ENCODE results near the gene CD151.

Gene CD151

GRCh38 chr11:831118-831864 lies 1.5 kb upstream of the CD151 start:
- Histone ChIP-seq H3K9me3 (ENCODE audit: control insufficient read depth in 2 of 2, low read length in 2 of 2) (no peaks in the 10 kb centered on the region), H3K9ac (ENCODE audit: low read length in 2 of 2) (no peak overlapping the region), H3K27ac (ENCODE audit: low read length) (no peak overlapping the region), H3K27me3 (ENCODE audit: control insufficient read depth in 1 of 2, insufficient read depth in 2 of 2, low read length in 2 of 2) (peaks cover 44 to 62% of the 10 kb centered on the region in 2 donors), H3K4me1 (ENCODE audit: control insufficient read depth, insufficient read depth, low read length) (peaks cover 73% of the 10 kb centered on the region), H3K4me3 (ENCODE audit: low read length in 2 of 2) (no peak overlapping the region), H3K36me3 (ENCODE audit: control insufficient read depth in 2 of 2, insufficient read depth in 2 of 2, low read length in 2 of 2) (no peaks in the 10 kb centered on the region)

GRCh38 chr11:831961-832528 lies 707 bp upstream of the CD151 start:
- Histone ChIP-seq H3K9me3 (ENCODE audit: control insufficient read depth in 2 of 2, low read length in 2 of 2) (no peaks in the 10 kb centered on the region), H3K27ac (ENCODE audit: low read length) (no peak overlapping the region), H3K9ac (ENCODE audit: low read length in 2 of 2) (peak overlapping the region; percentile 13 to 28), H3K27me3 (ENCODE audit: control insufficient read depth in 1 of 2, insufficient read depth in 2 of 2, low read length in 2 of 2) (peaks cover 40 to 55% of the 10 kb centered on the region in 2 donors), H3K4me1 (ENCODE audit: control insufficient read depth, insufficient read depth, low read length) (peaks cover 68% of the 10 kb centered on the region), H3K4me3 (ENCODE audit: low read length in 2 of 2) (peak overlapping the region in 1 of 2 donors; percentile 71), H3K36me3 (ENCODE audit: control insufficient read depth in 2 of 2, insufficient read depth in 2 of 2, low read length in 2 of 2) (peaks cover 0 to 6% of the 10 kb centered on the region in 2 donors)

GRCh38 chr11:833114-833791 lies 501 bp downstream of the CD151 start:
- Histone ChIP-seq H3K4me1 (ENCODE audit: control insufficient read depth, insufficient read depth, low read length) (peaks cover 60% of the 10 kb centered on the region), H3K9me3 (ENCODE audit: control insufficient read depth in 2 of 2, low read length in 2 of 2) (no peaks in the 10 kb centered on the region), H3K36me3 (ENCODE audit: control insufficient read depth in 2 of 2, insufficient read depth in 2 of 2, low read length in 2 of 2) (peaks cover 0 to 15% of the 10 kb centered on the region in 2 donors), H3K27me3 (ENCODE audit: control insufficient read depth in 1 of 2, insufficient read depth in 2 of 2, low read length in 2 of 2) (peaks cover 30 to 43% of the 10 kb centered on the region in 2 donors), H3K9ac (ENCODE audit: low read length in 2 of 2) (peak overlapping the region; percentile 78 to 82), H3K27ac (ENCODE audit: low read length) (peak overlapping the region; percentile 88), H3K4me3 (ENCODE audit: low read length in 2 of 2) (peak overlapping the region; percentile 78 to 81)

- Histone ChIP-seq H3K27ac (ENCODE audit: low read length) (peak overlapping the region; percentile 88), H3K4me3 (ENCODE audit: low read length in 2 of 2) (peak overlapping the region; percentile 78 to 81), H3K9ac (ENCODE audit: low read length in 2 of 2) (peak overlapping the region; percentile 78 to 82), H3K36me3 (ENCODE audit: control insufficient read depth in 2 of 2, insufficient read depth in 2 of 2, low read length in 2 of 2) (peaks cover 5 to 19% of the 10 kb centered on the region in 2 donors), H3K4me1 (ENCODE audit: control insufficient read depth, insufficient read depth, low read length) (peaks cover 63% of the 10 kb centered on the region), H3K27me3 (ENCODE audit: control insufficient read depth in 1 of 2, insufficient read depth in 2 of 2, low read length in 2 of 2) (peaks cover 27 to 36% of the 10 kb centered on the region in 2 donors), H3K9me3 (ENCODE audit: control insufficient read depth in 2 of 2, low read length in 2 of 2) (no peaks in the 10 kb centered on the region)
Observed at GRCh38 chr11:833849-834311, 1.1 kb downstream of the CD151 start.

- Histone ChIP-seq H3K9ac (ENCODE audit: low read length in 2 of 2) (peak overlapping the region; percentile 60 to 82), H3K27me3 (ENCODE audit: control insufficient read depth in 1 of 2, insufficient read depth in 2 of 2, low read length in 2 of 2) (peaks cover 19 to 29% of the 10 kb centered on the region in 2 donors), H3K9me3 (ENCODE audit: control insufficient read depth in 2 of 2, low read length in 2 of 2) (no peaks in the 10 kb centered on the region), H3K4me1 (ENCODE audit: control insufficient read depth, insufficient read depth, low read length) (peaks cover 58% of the 10 kb centered on the region), H3K36me3 (ENCODE audit: control insufficient read depth in 2 of 2, insufficient read depth in 2 of 2, low read length in 2 of 2) (peaks cover 9 to 25% of the 10 kb centered on the region in 2 donors), H3K4me3 (ENCODE audit: low read length in 2 of 2) (peak overlapping the region; percentile 78 to 81), H3K27ac (ENCODE audit: low read length) (peak overlapping the region; percentile 88)
Observed at GRCh38 chr11:834371-835316, 1.9 kb downstream of the CD151 start.

GRCh38 chr11:836274-836673 lies 3.5 kb downstream of the CD151 start:
- Histone ChIP-seq H3K27ac (ENCODE audit: low read length) (no peak overlapping the region), H3K36me3 (ENCODE audit: control insufficient read depth in 2 of 2, insufficient read depth in 2 of 2, low read length in 2 of 2) (peaks cover 13 to 35% of the 10 kb centered on the region in 2 donors), H3K27me3 (ENCODE audit: control insufficient read depth in 1 of 2, insufficient read depth in 2 of 2, low read length in 2 of 2) (peaks cover 5 to 12% of the 10 kb centered on the region in 2 donors), H3K4me1 (ENCODE audit: control insufficient read depth, insufficient read depth, low read length) (peaks cover 57% of the 10 kb centered on the region), H3K9ac (ENCODE audit: low read length in 2 of 2) (no peak overlapping the region), H3K4me3 (ENCODE audit: low read length in 2 of 2) (no peak overlapping the region), H3K9me3 (ENCODE audit: control insufficient read depth in 2 of 2, low read length in 2 of 2) (no peaks in the 10 kb centered on the region)

GRCh38 chr11:836700-837099 lies 3.9 kb downstream of the CD151 start:
- Histone ChIP-seq H3K4me1 (ENCODE audit: control insufficient read depth, insufficient read depth, low read length) (peaks cover 56% of the 10 kb centered on the region), H3K27ac (ENCODE audit: low read length) (no peak overlapping the region), H3K27me3 (ENCODE audit: control insufficient read depth in 1 of 2, insufficient read depth in 2 of 2, low read length in 2 of 2) (peaks cover 1 to 8% of the 10 kb centered on the region in 2 donors), H3K4me3 (ENCODE audit: low read length in 2 of 2) (no peak overlapping the region), H3K9me3 (ENCODE audit: control insufficient read depth in 2 of 2, low read length in 2 of 2) (no peaks in the 10 kb centered on the region), H3K36me3 (ENCODE audit: control insufficient read depth in 2 of 2, insufficient read depth in 2 of 2, low read length in 2 of 2) (peaks cover 13 to 35% of the 10 kb centered on the region in 2 donors), H3K9ac (ENCODE audit: low read length in 2 of 2) (no peak overlapping the region)

GRCh38 chr11:837189-837989 lies 4.6 kb downstream of the CD151 start:
- Histone ChIP-seq H3K4me1 (ENCODE audit: control insufficient read depth, insufficient read depth, low read length) (peaks cover 49% of the 10 kb centered on the region), H3K27ac (ENCODE audit: low read length) (no peak overlapping the region), H3K27me3 (ENCODE audit: control insufficient read depth in 1 of 2, insufficient read depth in 2 of 2, low read length in 2 of 2) (peaks cover 0 to 1% of the 10 kb centered on the region in 2 donors), H3K9me3 (ENCODE audit: control insufficient read depth in 2 of 2, low read length in 2 of 2) (no peaks in the 10 kb centered on the region), H3K4me3 (ENCODE audit: low read length in 2 of 2) (no peak overlapping the region), H3K9ac (ENCODE audit: low read length in 2 of 2) (no peak overlapping the region), H3K36me3 (ENCODE audit: control insufficient read depth in 2 of 2, insufficient read depth in 2 of 2, low read length in 2 of 2) (peaks cover 13 to 35% of the 10 kb centered on the region in 2 donors)

GRCh38 chr11:837990-838307 lies 5.2 kb downstream of the CD151 start:
- Histone ChIP-seq H3K36me3 (ENCODE audit: control insufficient read depth in 2 of 2, insufficient read depth in 2 of 2, low read length in 2 of 2) (peaks cover 13 to 35% of the 10 kb centered on the region in 2 donors), H3K27ac (ENCODE audit: low read length) (no peak overlapping the region), H3K4me1 (ENCODE audit: control insufficient read depth, insufficient read depth, low read length) (peaks cover 46% of the 10 kb centered on the region), H3K4me3 (ENCODE audit: low read length in 2 of 2) (no peak overlapping the region), H3K27me3 (ENCODE audit: control insufficient read depth in 1 of 2, insufficient read depth in 2 of 2, low read length in 2 of 2) (no peaks in the 10 kb centered on the region), H3K9me3 (ENCODE audit: control insufficient read depth in 2 of 2, low read length in 2 of 2) (no peaks in the 10 kb centered on the region), H3K9ac (ENCODE audit: low read length in 2 of 2) (no peak overlapping the region)

Measured in stomach smooth muscle (tissue), 2 donors.